ENCODE data around the gene WIPF2.
A peak's percentile ranks its signal among the peaks of the same experiment; 100 is the strongest.
"Not testable (repeated sequence)": the region's sequence is repeated elsewhere in the genome, so short reads cannot be mapped to it uniquely, and the experiment has no call there.

The WIPF2 gene

GRCh38 chr17:40219594-40220338 is 662 bp downstream of the WIPF2 start (continued):
- peak; percentile 84 for TF ChIP-seq PATZ1 (tag by site-specific recombination; IDR thresholded peaks at IDR 0.05)
- no peak for TF ChIP-seq ZNF133 (tag by site-specific recombination; IDR thresholded peaks at IDR 0.05)
- TF ChIP-seq REPIN1 (tag by site-specific recombination; IDR thresholded peaks at IDR 0.05; ENCODE audit: low read depth): no peak
- no peak for TF ChIP-seq ZNF645 (tag by site-specific recombination; IDR thresholded peaks at IDR 0.05)
- TF ChIP-seq ZNF341 (tag by site-specific recombination; IDR thresholded peaks at IDR 0.05; ENCODE audit: low read depth): peak; percentile 87
- no peak for TF ChIP-seq SP2 (tag by site-specific recombination; IDR thresholded peaks at IDR 0.05)
- TF ChIP-seq ZNF433 (tag by site-specific recombination; IDR thresholded peaks at IDR 0.05; ENCODE audit: low read depth): no peak
- no peak for TF ChIP-seq ZNF426 (tag by site-specific recombination; IDR thresholded peaks at IDR 0.05)

GRCh38 chr17:40224718-40225550 is 5.8 kb downstream of the WIPF2 start:
- no peak overlapping the region for H3K4me3 ChIP-seq (ENCODE audit: low read depth, low read length)
- TF ChIP-seq KLF1 (tag by site-specific recombination; IDR thresholded peaks at IDR 0.05): no peak
- TF ChIP-seq PRDM10 (tag by site-specific recombination; IDR thresholded peaks at IDR 0.05): peak; percentile 69
- ChIA-PET CTCF (interaction anchor here (0.5 to 1.5 kb wide), 6 partner anchors 23 to 170 kb away, joined by 3 to 6 read pairs (median 4); partner anchors contain the start of gene MED24), POLR2A (no interaction called here)
- H3K27ac ChIP-seq (ENCODE audit: extremely low read depth, low read depth, low read length): no peak overlapping the region
- H3K9me3 ChIP-seq (ENCODE audit: control insufficient read depth, insufficient read depth, low read depth, low read length): no peaks in the 10 kb centered on the region
- peaks cover 0 to 4% of the 10 kb centered on the region in 2 experiments; a peak in 1 of 3 replicates for H3K36me3 ChIP-seq (ENCODE audit: control insufficient read depth in 2 of 2, insufficient read depth in 1 of 2, low read length in 2 of 2)
- peaks cover 3% of the 10 kb centered on the region for H3K4me1 ChIP-seq (ENCODE audit: control insufficient read depth, insufficient read depth, low read length)

- not testable (repeated sequence) for H3K9me3 ChIP-seq (ENCODE audit: control insufficient read depth, insufficient read depth, low read depth, low read length); H3K4me1 ChIP-seq (ENCODE audit: control insufficient read depth, insufficient read depth, low read length); H3K27ac ChIP-seq (ENCODE audit: extremely low read depth, low read depth, low read length); H3K4me3 ChIP-seq (ENCODE audit: low read depth, low read length)
- peaks cover 13 to 15% of the 10 kb centered on the region in 2 experiments for H3K36me3 ChIP-seq (ENCODE audit: control insufficient read depth in 2 of 2, insufficient read depth in 1 of 2, low read length in 2 of 2)
- POLR2A ChIA-PET: interaction anchor here (1.0 to 1.3 kb wide), 2 partner anchors 10 to 14 kb away, joined by 3 to 6 read pairs; partner anchors contain the start of gene WIPF2
- CTCF ChIA-PET: interaction anchor here (0.5 to 1.7 kb wide), 3 partner anchors 10 to 304 kb away, joined by 4 to 6 read pairs (median 5); partner anchors contain the start of gene WIPF2
Observed at GRCh38 chr17:40229146-40229545, 10.0 kb downstream of the WIPF2 start.
